Glutamatergic neuron (in vitro differentiated cells): ENCODE results near the gene IDUA. TPM values are rescaled to one million over a fixed set of nuclear protein-coding genes. Genes with fewer than 3 reads are reported as not detected.

Source experiments
- DNase-seq: peaks from one replicate; pipeline ENCODE4 v3.0.0; 2022
- H3K27ac Mint-ChIP-seq: one replicate; pipeline ENCODE4 v1.8.0; 2020; ENCODE audit warnings: mild to moderate bottlenecking, mixed read lengths, inconsistent platforms; ENCODE audit not compliant: unreplicated experiment
- H3K27me3 Mint-ChIP-seq: one replicate; pipeline ENCODE4 v1.8.0; 2020; ENCODE audit warnings: mild to moderate bottlenecking, moderate library complexity, mixed read lengths, inconsistent platforms; ENCODE audit not compliant: unreplicated experiment
- H3K36me3 Mint-ChIP-seq: one replicate; pipeline ENCODE4 v1.8.0; 2020; ENCODE audit warnings: mild to moderate bottlenecking, mixed read lengths, inconsistent platforms; ENCODE audit not compliant: unreplicated experiment
- H3K4me1 Mint-ChIP-seq: one replicate; pipeline ENCODE4 v1.8.0; 2020; ENCODE audit warnings: mild to moderate bottlenecking, low read depth, mixed read lengths, inconsistent platforms; ENCODE audit not compliant: unreplicated experiment
- H3K4me3 Mint-ChIP-seq: one replicate; pipeline ENCODE4 v1.8.0; 2020; ENCODE audit warnings: mild to moderate bottlenecking, mixed read lengths, inconsistent platforms; ENCODE audit not compliant: unreplicated experiment
- H3K9me3 Mint-ChIP-seq: one replicate; pipeline ENCODE4 v1.8.0; 2020; ENCODE audit warnings: mild to moderate bottlenecking, moderate library complexity, mixed read lengths, inconsistent platforms; ENCODE audit not compliant: unreplicated experiment
- total RNA-seq: library from RNA; stranded (reverse); fragmentation: NEBNext Ultra II Directional; extraction: Animal tissue kit (Norgen Biotek cat#: 25700); gene quantifications from one replicate; pipeline ENCODE4 v1.2.1, GENCODE V29; 2021; ENCODE audit not compliant: unreplicated experiment
- TF ChIP-seq, protein P1 (sequence below): fragments of 200-600 bp; sonication (generic); IDR thresholded peaks from one replicate; pipeline ENCODE4 v1.5.0; 2021; ENCODE audit not compliant: partially characterized antibody, unreplicated experiment

IDUA gene
- total RNA-seq, 1 donor from 2014 or later: 20.3 TPM

DNA sequence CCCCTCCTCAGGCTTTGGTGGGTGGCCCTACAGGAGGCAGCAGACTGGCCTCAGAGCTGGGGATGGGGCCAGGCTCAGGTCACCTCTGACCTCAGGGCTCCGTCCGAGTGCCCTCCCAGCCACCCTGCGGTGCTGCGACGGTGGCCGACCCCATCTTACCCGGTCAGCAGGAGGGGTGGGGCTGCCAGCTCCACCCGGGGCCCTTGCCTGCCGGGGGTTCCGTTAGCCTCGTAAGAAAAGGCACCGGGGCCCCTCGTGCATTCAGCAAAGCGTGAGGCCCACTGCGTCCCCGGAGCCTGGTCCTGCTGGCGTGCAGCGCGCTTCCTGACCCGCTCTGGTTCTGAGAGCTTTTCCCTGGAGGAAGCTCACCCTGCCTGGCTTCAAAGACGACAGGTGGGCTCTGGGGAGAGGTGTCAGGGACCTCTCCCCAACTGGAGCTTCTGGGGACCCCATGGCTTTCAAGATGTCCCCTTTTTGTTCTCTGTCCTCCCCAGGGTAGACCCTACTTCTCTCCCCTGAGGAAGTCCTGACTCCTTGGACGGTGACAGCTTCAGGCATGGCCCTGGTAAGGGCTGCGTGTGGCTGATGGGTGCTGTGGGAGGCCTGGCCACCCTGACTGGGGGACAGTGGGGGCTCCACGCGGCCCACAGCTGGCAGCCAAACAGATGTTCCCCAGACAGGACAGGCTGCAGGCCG is 40.5 kb downstream of the IDUA start:
- Mint-ChIP-seq H3K4me3 (no peak overlapping the region), H3K27ac (no peak overlapping the region), H3K36me3 (no peaks in the 10 kb centered on the region), H3K9me3 (peaks cover 5% of the 10 kb centered on the region), H3K4me1 (peaks cover 1% of the 10 kb centered on the region), H3K27me3 (peaks cover 5% of the 10 kb centered on the region)
- TF ChIP-seq, protein P1, sequence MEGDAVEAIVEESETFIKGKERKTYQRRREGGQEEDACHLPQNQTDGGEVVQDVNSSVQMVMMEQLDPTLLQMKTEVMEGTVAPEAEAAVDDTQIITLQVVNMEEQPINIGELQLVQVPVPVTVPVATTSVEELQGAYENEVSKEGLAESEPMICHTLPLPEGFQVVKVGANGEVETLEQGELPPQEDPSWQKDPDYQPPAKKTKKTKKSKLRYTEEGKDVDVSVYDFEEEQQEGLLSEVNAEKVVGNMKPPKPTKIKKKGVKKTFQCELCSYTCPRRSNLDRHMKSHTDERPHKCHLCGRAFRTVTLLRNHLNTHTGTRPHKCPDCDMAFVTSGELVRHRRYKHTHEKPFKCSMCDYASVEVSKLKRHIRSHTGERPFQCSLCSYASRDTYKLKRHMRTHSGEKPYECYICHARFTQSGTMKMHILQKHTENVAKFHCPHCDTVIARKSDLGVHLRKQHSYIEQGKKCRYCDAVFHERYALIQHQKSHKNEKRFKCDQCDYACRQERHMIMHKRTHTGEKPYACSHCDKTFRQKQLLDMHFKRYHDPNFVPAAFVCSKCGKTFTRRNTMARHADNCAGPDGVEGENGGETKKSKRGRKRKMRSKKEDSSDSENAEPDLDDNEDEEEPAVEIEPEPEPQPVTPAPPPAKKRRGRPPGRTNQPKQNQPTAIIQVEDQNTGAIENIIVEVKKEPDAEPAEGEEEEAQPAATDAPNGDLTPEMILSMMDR: no peak
- no peak for DNase-seq

GRCh38 chr4:1027915-1028238 is 41.0 kb downstream of the IDUA start:
- peaks cover 5% of the 10 kb centered on the region for H3K9me3 Mint-ChIP-seq
- no peak overlapping the region for H3K27ac Mint-ChIP-seq
- TF ChIP-seq, protein P1: no peak
- peaks cover 1% of the 10 kb centered on the region for H3K4me1 Mint-ChIP-seq
- no peak for DNase-seq
- no peak overlapping the region for H3K4me3 Mint-ChIP-seq
- peaks cover 5% of the 10 kb centered on the region for H3K27me3 Mint-ChIP-seq
- H3K36me3 Mint-ChIP-seq: no peaks in the 10 kb centered on the region

DNA sequence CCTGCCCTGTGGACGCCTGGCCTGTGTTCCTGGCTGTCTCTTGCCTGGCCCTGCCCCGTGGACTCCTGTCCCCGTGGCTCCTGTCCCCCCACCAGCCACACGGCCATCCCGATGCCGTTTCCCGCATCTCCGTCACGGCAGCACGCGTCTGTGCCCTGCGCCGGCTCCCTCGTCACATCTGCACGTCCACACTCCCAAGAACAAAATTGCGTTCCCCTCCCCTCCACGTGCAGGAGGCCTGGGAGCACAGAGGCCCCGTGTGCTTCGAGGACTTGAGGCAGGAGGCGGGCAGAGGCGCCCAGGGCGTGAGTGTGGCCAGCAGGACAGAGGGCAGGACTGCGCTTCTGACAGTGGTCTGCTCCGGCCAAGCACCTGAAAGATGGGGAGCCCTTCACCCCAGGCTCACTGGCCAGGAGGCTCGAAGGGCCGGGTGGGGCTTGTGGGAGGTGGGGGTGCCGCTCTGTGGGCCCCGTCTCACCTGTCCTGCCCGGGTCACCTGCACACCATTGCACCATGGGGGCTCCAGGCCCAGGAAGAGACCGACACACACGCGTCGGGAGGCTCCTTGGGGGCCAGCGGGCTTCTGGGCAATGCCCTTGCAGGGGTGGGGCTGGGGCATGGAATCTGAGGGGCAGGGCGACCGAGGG is 41.9 kb downstream of the IDUA start:
- Mint-ChIP-seq H3K27me3 (peaks cover 5% of the 10 kb centered on the region), H3K9me3 (peaks cover 5% of the 10 kb centered on the region), H3K4me3 (no peak overlapping the region), H3K4me1 (peaks cover 1% of the 10 kb centered on the region), H3K36me3 (no peaks in the 10 kb centered on the region), H3K27ac (no peak overlapping the region)
- TF ChIP-seq, protein P1: no peak
- DNase-seq: no peak

GRCh38 chr4:1029529-1029928 is 42.7 kb downstream of the IDUA start:
- Mint-ChIP-seq H3K4me3 (no peak overlapping the region), H3K9me3 (peaks cover 5% of the 10 kb centered on the region)
- TF ChIP-seq, protein P1: no peak

DNA sequence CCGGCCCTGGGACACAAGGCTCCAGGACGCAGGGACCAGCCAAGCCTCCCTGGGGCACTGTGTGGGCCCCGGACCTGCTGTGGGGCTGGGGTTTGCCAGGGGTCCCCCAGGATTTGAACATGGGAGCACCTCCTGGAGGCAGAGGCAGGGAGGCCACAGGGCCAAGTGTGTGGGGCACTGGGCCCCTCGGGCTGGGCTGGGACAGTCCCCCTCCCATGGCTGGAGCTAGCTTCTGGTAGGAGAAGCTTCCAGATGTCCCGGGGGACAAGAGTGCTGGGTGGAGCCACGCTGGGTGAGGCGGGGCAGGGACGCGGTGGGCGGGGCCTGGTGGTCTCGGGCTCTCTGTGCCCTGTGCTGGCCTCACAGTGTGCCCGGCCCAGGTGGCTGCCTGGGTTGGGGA is 43.2 kb downstream of the IDUA start:
- peaks cover 1% of the 10 kb centered on the region for H3K4me1 Mint-ChIP-seq
- DNase-seq: no peak
- peaks cover 5% of the 10 kb centered on the region for H3K27me3 Mint-ChIP-seq
- no peaks in the 10 kb centered on the region for H3K36me3 Mint-ChIP-seq
- TF ChIP-seq, protein P1: no peak
- H3K27ac Mint-ChIP-seq: no peak overlapping the region
- no peak overlapping the region for H3K4me3 Mint-ChIP-seq
- H3K9me3 Mint-ChIP-seq: peaks cover 7% of the 10 kb centered on the region

More at GRCh38 chr4:1029529-1029928, 42.7 kb downstream of the IDUA start:
- DNase-seq: no peak
- Mint-ChIP-seq H3K27me3 (peaks cover 5% of the 10 kb centered on the region), H3K4me1 (peaks cover 1% of the 10 kb centered on the region), H3K27ac (no peak overlapping the region), H3K36me3 (no peaks in the 10 kb centered on the region)
